ENCODE measurements around the gene BLOC1S1.

DNA sequence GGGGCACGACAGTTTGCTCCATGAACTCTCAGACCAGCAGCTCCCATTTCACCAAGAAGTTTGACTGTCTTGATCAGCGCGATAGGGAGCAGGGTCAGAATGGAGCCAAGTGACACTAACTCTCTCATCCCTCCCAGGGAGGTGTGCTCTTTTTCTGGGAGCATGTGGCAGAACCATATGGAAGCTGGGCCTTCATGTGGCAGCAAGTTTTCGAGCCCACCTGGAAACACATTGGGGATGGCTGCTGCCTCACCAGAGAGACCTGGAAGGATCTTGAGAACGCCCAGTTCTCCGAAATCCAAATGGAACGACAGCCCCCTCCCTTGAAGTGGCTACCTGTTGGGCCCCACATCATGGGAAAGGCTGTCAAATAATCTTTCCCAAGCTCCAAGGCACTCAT lies 32.2 kb upstream of the BLOC1S1 start:
- TF ChIP-seq CTCF (IDR thresholded peaks at IDR 0.05) (no peak), POLR2A (IDR thresholded peaks at IDR 0.05) (no peak)
